Astrocyte (in vitro differentiated cells and primary cell): ENCODE results near the gene SPG11. TPM values are rescaled to one million over a fixed set of nuclear protein-coding genes. Genes with fewer than 3 reads are reported as not detected.

Experiments used
- DNase-seq: peaks from one replicate; pipeline ENCODE4 v3.0.0-alpha.2; 2010; ENCODE audit warnings: low read depth
- FAIRE-seq: peaks from 2 replicates; lab custom pipeline; 2011; peaks lifted over from hg19 to GRCh38; lab: Jason Lieb, UNC
- H2AFZ ChIP-seq: 2 replicates; pipeline ENCODE4 v1.6.0; 2012; ENCODE audit warnings: low read depth, low read length, inconsistent platforms
- H3K27ac ChIP-seq: 2 replicates; pipeline ENCODE4 v1.5.1; 2011; ENCODE audit warnings: low read depth, low read length, inconsistent platforms
- H3K27me3 ChIP-seq: 2 replicates; pipeline ENCODE4 v1.6.0; 2011; ENCODE audit warnings: low read length, inconsistent platforms; ENCODE audit not compliant: insufficient read depth
- H3K36me3 ChIP-seq: 2 replicates; pipeline ENCODE4 v1.5.1; 2011; ENCODE audit warnings: low read length, inconsistent platforms; ENCODE audit not compliant: insufficient read depth
- H3K4me1 ChIP-seq: 2 replicates; pipeline ENCODE4 v1.5.1; 2011; ENCODE audit warnings: low read length, inconsistent platforms; ENCODE audit not compliant: insufficient read depth
- H3K4me2 ChIP-seq: 2 replicates; pipeline ENCODE4 v1.6.0; 2012; ENCODE audit warnings: low read length, inconsistent platforms
- H3K4me3 ChIP-seq: 2 replicates; pipeline ENCODE4 v1.5.1; 2011; ENCODE audit warnings: low read depth, mild to moderate bottlenecking, low read length, inconsistent platforms; ENCODE audit not compliant: insufficient read depth
- H3K79me2 ChIP-seq: 2 replicates; pipeline ENCODE4 v1.6.0; 2012; ENCODE audit warnings: mild to moderate bottlenecking, low read length, inconsistent platforms; ENCODE audit not compliant: insufficient read depth
- H3K9ac ChIP-seq: 2 replicates; pipeline ENCODE4 v1.6.0; 2012; ENCODE audit warnings: mild to moderate bottlenecking, low read length, inconsistent platforms
- H3K9me3 ChIP-seq: 2 replicates; pipeline ENCODE4 v1.5.1; 2012; ENCODE audit warnings: low read depth, mild to moderate bottlenecking, low read length, inconsistent platforms; ENCODE audit not compliant: insufficient read depth
- H4K20me1 ChIP-seq: 2 replicates; pipeline ENCODE4 v1.6.0; 2012; ENCODE audit warnings: low read length, inconsistent platforms; ENCODE audit not compliant: insufficient read depth
- H3K27ac Mint-ChIP-seq: one replicate; pipeline ENCODE4 v1.8.0; 2021; ENCODE audit warnings: mild to moderate bottlenecking, mixed read lengths; ENCODE audit not compliant: unreplicated experiment
- H3K27me3 Mint-ChIP-seq: one replicate; pipeline ENCODE4 v1.8.0; 2021; ENCODE audit warnings: low read depth, mixed read lengths; ENCODE audit not compliant: unreplicated experiment
- H3K36me3 Mint-ChIP-seq: one replicate; pipeline ENCODE4 v1.8.0; 2021; ENCODE audit warnings: low read depth, mixed read lengths; ENCODE audit not compliant: unreplicated experiment
- H3K4me1 Mint-ChIP-seq: one replicate; pipeline ENCODE4 v1.8.0; 2021; ENCODE audit warnings: low read depth, mixed read lengths; ENCODE audit not compliant: unreplicated experiment
- H3K4me3 Mint-ChIP-seq: one replicate; pipeline ENCODE4 v1.8.0; 2021; ENCODE audit warnings: mild to moderate bottlenecking, moderate library complexity, mixed read lengths; ENCODE audit not compliant: unreplicated experiment
- H3K9me3 Mint-ChIP-seq: one replicate; pipeline ENCODE4 v1.8.0; 2021; ENCODE audit warnings: mild to moderate bottlenecking, mixed read lengths; ENCODE audit not compliant: unreplicated experiment
- EZH2 ChIP-seq: IDR thresholded peaks from 2 replicates; pipeline ENCODE4 v1.6.1; 2012; ENCODE audit warnings: mild to moderate bottlenecking, low read length, inconsistent platforms; ENCODE audit not compliant: insufficient read depth
- total RNA-seq: library from RNA; stranded (reverse); gene quantifications from 2 replicates; pipeline ENCODE4 v1.2.1, GENCODE V29; 2021
- TF ChIP-seq, protein P1 (sequence below): IDR thresholded peaks from 2 replicates; pipeline ENCODE4 v1.5.1; 2011; ENCODE audit warnings: low read depth, mild to moderate bottlenecking, inconsistent platforms, low read length, moderate library complexity; ENCODE audit not compliant: insufficient read depth

SPG11 gene
- total RNA-seq, 1 donor from 2014 or later: 34.4 TPM

DNA sequence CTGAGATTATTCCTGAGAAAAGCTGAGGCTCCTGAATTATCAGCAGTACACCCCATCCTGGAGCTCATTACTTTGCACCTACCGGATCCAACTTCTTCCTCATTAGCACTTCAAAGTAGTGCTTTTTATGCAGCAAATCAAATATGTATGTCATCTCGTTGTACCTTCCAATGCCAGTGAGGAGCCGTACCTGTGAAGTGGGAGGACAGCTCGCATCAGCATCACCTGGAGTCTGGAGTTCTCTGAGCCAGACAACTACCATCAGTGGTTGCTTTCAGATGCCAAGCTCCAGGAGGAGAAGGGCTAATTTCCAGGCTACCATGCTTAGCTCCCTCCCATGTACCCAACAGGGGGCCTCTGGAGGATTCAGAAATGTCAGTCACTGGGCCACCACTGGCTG, 94.1 kb downstream of the SPG11 start:
- H3K9me3 ChIP-seq: peaks cover 7% of the 10 kb centered on the region
- H3K4me1 Mint-ChIP-seq: peaks cover 7% of the 10 kb centered on the region
- H3K27ac ChIP-seq: no peak overlapping the region
- no peak for DNase-seq
- no peaks in the 10 kb centered on the region for H3K4me1 ChIP-seq
- H3K27me3 ChIP-seq: no peaks in the 10 kb centered on the region
- no peaks in the 10 kb centered on the region for H4K20me1 ChIP-seq
- TF ChIP-seq, protein P1, sequence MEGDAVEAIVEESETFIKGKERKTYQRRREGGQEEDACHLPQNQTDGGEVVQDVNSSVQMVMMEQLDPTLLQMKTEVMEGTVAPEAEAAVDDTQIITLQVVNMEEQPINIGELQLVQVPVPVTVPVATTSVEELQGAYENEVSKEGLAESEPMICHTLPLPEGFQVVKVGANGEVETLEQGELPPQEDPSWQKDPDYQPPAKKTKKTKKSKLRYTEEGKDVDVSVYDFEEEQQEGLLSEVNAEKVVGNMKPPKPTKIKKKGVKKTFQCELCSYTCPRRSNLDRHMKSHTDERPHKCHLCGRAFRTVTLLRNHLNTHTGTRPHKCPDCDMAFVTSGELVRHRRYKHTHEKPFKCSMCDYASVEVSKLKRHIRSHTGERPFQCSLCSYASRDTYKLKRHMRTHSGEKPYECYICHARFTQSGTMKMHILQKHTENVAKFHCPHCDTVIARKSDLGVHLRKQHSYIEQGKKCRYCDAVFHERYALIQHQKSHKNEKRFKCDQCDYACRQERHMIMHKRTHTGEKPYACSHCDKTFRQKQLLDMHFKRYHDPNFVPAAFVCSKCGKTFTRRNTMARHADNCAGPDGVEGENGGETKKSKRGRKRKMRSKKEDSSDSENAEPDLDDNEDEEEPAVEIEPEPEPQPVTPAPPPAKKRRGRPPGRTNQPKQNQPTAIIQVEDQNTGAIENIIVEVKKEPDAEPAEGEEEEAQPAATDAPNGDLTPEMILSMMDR: no peak
- no peak for TF ChIP-seq EZH2
- H3K9ac ChIP-seq: no peak overlapping the region
- no peak overlapping the region for H3K4me2 ChIP-seq
- no peak overlapping the region for H3K4me3 Mint-ChIP-seq
- FAIRE-seq: no peak
- no peak overlapping the region for H2AFZ ChIP-seq
- H3K9me3 Mint-ChIP-seq: peaks cover 8% of the 10 kb centered on the region
- no peak overlapping the region for H3K27ac Mint-ChIP-seq
- H3K36me3 ChIP-seq: peaks cover 30% of the 10 kb centered on the region
- no peak overlapping the region for H3K4me3 ChIP-seq
- no peaks in the 10 kb centered on the region for H3K79me2 ChIP-seq
- no peaks in the 10 kb centered on the region for H3K27me3 Mint-ChIP-seq
- H3K36me3 Mint-ChIP-seq: peaks cover 25% of the 10 kb centered on the region

DNA sequence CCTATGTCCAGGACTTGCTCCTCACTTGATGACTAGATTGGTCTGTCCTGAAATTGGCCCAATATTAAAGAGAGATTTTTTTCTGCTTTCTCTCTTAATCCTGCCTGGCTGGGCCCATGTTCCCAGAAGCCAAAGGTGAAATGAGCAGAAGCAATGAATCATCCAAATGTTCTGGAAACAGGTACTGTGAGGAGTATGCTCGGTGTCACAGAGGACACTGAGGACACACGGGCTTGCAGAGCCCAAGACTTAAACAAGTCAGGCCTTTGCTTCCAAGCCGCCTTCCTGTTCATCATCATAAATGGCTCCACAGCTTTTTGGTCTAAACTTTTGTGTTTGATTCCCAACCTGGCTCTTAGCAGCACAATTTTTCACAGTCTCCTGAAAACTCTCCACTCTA, 95.1 kb downstream of the SPG11 start:
- Histone ChIP-seq H3K9me3 (peaks cover 7% of the 10 kb centered on the region), H2AFZ (no peak overlapping the region), H4K20me1 (peaks cover under 1% of the 10 kb centered on the region), H3K27ac (no peak overlapping the region), H3K4me1 (no peaks in the 10 kb centered on the region), H3K4me3 (no peak overlapping the region), H3K79me2 (no peaks in the 10 kb centered on the region), H3K36me3 (peaks cover 39% of the 10 kb centered on the region), H3K9ac (no peak overlapping the region), H3K4me2 (no peak overlapping the region), H3K27me3 (no peaks in the 10 kb centered on the region)
- TF ChIP-seq EZH2: no peak
- TF ChIP-seq, protein P1: no peak
- peaks cover 7% of the 10 kb centered on the region for H3K4me1 Mint-ChIP-seq
- H3K27me3 Mint-ChIP-seq: no peaks in the 10 kb centered on the region
- no peak overlapping the region for H3K4me3 Mint-ChIP-seq
- peaks cover 33% of the 10 kb centered on the region for H3K36me3 Mint-ChIP-seq
- H3K9me3 Mint-ChIP-seq: peaks cover 10% of the 10 kb centered on the region
- FAIRE-seq: no peak
- H3K27ac Mint-ChIP-seq: no peak overlapping the region
- no peak for DNase-seq

DNA sequence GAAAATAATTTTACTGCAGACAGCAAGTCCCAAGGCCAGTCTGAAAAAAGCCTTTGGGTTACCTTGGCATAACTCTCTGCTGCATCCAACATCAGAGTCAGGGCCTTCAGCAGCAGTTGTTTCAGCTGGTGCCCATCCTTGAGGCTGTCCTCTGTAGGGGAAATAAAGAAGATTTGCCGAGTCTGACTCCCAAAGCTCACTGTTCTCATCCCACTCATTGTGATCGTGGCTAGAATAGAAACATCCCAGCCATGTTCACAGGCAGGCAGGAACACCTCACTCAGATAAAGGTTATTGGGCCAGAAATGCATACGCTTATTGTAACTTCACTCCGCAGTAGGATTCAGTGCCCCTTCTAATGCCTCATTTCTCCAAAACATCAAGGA, 97.3 kb downstream of the SPG11 start:
- Mint-ChIP-seq H3K36me3 (peaks cover 34% of the 10 kb centered on the region), H3K4me1 (peaks cover 7% of the 10 kb centered on the region)
- H3K4me3 ChIP-seq: no peak overlapping the region

More for the DNA sequence above, 97.3 kb downstream of the SPG11 start:
- Mint-ChIP-seq H3K4me3 (no peak overlapping the region), H3K27me3 (no peaks in the 10 kb centered on the region), H3K27ac (no peak overlapping the region), H3K9me3 (peaks cover 10% of the 10 kb centered on the region)
- TF ChIP-seq EZH2: no peak
- H3K27me3 ChIP-seq: no peaks in the 10 kb centered on the region
- H3K79me2 ChIP-seq: no peaks in the 10 kb centered on the region
- no peak overlapping the region for H3K9ac ChIP-seq
- FAIRE-seq (no peak), DNase-seq (no peak)
- no peak overlapping the region for H3K27ac ChIP-seq
- peaks cover 4% of the 10 kb centered on the region for H4K20me1 ChIP-seq
- no peak overlapping the region for H3K4me2 ChIP-seq
- peaks cover 7% of the 10 kb centered on the region for H3K9me3 ChIP-seq
- no peaks in the 10 kb centered on the region for H3K4me1 ChIP-seq
- H2AFZ ChIP-seq: no peak overlapping the region
- H3K36me3 ChIP-seq: peaks cover 57% of the 10 kb centered on the region
